Activated CD8-positive, alpha-beta memory T cell treated with anti-CD3 and anti-CD28 coated beads for 4 hours (primary cell): ENCODE data around the gene SARDH.
"Not testable (repeated sequence)": the region's sequence is repeated elsewhere in the genome, so short reads cannot be mapped to it uniquely, and the experiment has no call there.

ENCODE experiments used
- DNase-seq, 2 donors: peaks; one replicate each; pipeline ENCODE4 v3.0.0-alpha.2; 2020; ENCODE audit warnings: low read depth in 2 of 2

The SARDH gene

GRCh38 chr9:133632806-133633680 is 105.1 kb downstream of the SARDH start:
- no peak for DNase-seq

GRCh38 chr9:133631111-133631510 is 107.0 kb downstream of the SARDH start:
- DNase-seq, result no peak

- DNase-seq, result no peak
These were observed 108.7 kb downstream of the SARDH start for GRCh38 chr9:133629221-133630110.

- no peak for DNase-seq
These were observed 109.4 kb downstream of the SARDH start for GRCh38 chr9:133628766-133629165.

- DNase-seq, result no peak
These were observed 110.8 kb downstream of the SARDH start for GRCh38 chr9:133627341-133627740.

GRCh38 chr9:133626008-133626407 is 112.1 kb downstream of the SARDH start:
- DNase-seq, result not testable (repeated sequence)

- no peak for DNase-seq
These were observed 115.6 kb downstream of the SARDH start for GRCh38 chr9:133622555-133622954.

GRCh38 chr9:133621725-133622267 is 116.4 kb downstream of the SARDH start:
- no peak for DNase-seq

- peak; percentile 25 to 30 for DNase-seq
These were observed 118.4 kb downstream of the SARDH start for GRCh38 chr9:133619791-133620190.

GRCh38 chr9:133618726-133619125 is 119.4 kb downstream of the SARDH start:
- DNase-seq, result no peak

GRCh38 chr9:133616643-133617405 is 121.3 kb downstream of the SARDH start:
- no peak for DNase-seq

GRCh38 chr9:133615606-133616188 is 122.5 kb downstream of the SARDH start:
- DNase-seq, result no peak

- DNase-seq, result no peak
These were observed 123.0 kb downstream of the SARDH start for GRCh38 chr9:133615186-133615585.

GRCh38 chr9:133614678-133615077 is 123.5 kb downstream of the SARDH start:
- DNase-seq, result no peak

- no peak for DNase-seq
These were observed 124.1 kb downstream of the SARDH start for GRCh38 chr9:133614056-133614455.
